ENCODE data around the gene WDR70.

GRCh38 chr5:37694867-37695266, 315.7 kb downstream of the WDR70 start:
- no peak for TF ChIP-seq POLR2AphosphoS5 (IDR thresholded peaks at IDR 0.05)
- TF ChIP-seq CTCF (IDR thresholded peaks at IDR 0.05) = no peak

All from prostate gland (tissue), 2 donors.